NCI-H69 (cell line): ENCODE results near the gene ATPAF1.
A peak's percentile ranks its signal among the peaks of the same experiment; 100 is the strongest.
"Not testable (repeated sequence)": the region's sequence is repeated elsewhere in the genome, so short reads cannot be mapped to it uniquely, and the experiment has no call there.

Source experiments
- DNase-seq: peaks from one replicate; lab custom pipeline; 2025; lab: John Stamatoyannopoulos, UW

ATPAF1 gene

GRCh38 chr1:46681333-46682034 lies 13.3 kb upstream of the ATPAF1 start:
- no peak for DNase-seq

GRCh38 chr1:46679789-46680573 lies 11.8 kb upstream of the ATPAF1 start:
- DNase-seq = no peak

- DNase-seq = no peak
Observed at GRCh38 chr1:46677339-46677738, 9.2 kb upstream of the ATPAF1 start.

- DNase-seq = no peak
Observed at GRCh38 chr1:46676531-46676930, 8.4 kb upstream of the ATPAF1 start.

DNA sequence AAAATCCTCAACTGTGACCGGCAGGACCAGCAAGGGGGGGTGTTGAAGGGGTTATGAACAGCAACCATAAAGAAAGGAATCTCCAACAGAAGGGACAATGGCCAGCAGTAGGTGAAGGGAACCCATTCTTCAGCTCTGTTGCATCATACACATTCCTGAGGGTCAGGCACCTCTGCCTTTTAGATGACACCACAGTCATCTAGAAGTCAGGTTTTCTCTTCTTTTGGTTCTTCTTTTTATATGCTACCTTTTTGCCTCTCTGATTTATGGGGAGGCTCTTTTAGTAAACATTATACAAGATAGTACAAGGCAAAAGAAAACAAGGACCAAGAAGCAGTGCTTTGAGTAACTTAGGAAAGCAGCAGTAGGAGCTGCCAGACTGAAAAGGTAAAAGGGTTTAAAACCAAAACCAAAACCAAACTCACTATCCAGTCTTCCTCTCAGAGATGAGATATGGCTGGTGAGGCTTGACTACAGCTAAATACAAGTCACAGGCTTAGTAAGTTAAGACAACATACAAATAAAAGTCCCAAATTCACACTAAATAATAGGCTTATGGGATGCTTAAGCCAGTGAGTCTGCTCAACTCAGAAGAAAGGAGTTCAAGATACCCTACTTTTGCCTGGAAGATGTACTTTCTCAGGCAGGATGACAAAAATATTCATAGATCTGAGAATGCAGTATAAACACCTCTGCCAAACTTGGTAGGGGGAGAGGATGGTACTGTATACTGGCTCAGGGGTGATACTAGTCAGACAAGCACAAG lies 7.6 kb upstream of the ATPAF1 start:
- DNase-seq = no peak

- no peak for DNase-seq
Observed at GRCh38 chr1:46673749-46674182, 5.6 kb upstream of the ATPAF1 start.

DNA sequence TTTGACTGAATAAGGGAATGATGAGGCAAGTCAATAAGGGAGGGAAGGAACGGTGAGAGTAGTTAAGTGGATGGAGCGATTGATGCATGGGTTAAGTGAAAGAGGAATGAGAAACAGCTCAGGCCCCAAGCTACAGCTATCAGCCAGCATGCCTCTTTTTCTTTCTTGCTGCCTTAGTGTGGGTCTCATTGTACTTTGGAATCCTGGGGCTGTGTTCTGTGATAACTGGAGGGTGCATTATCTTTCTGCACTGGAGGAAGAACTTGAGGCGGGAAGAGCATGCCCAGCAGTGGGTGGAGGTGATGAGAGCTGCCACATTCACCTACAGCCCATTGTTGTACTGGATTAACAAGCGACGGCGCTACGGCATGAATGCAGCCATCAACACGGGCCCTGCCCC lies 4.5 kb upstream of the ATPAF1 start:
- DNase-seq = no peak

DNA sequence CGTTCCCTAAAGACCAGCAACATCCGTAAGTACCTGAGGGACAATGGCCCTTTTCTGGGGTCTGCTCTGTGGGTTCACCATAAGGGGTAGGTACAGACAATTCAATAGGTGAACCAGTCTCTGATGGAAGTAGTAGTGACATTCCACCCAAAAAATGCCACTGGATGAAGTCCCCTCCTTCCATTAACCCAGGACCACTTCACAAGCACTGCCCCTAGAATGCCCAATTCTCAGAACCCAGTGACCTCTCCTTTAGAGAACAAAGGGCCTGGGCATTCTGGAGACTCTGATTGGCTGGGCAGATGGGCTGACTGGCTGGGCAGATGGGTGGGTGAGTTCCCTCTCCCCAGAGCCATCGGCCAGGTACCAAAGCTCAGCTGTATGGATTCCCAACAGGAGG lies 3.4 kb upstream of the ATPAF1 start, which contains the start of gene TEX38:
TEX38 (plus strand) TSS at position 301 of the 400 bp plus-strand sequence; CDS start at position 382, 81 bp downstream.
- DNase-seq = no peak

- DNase-seq = no peak
Observed at GRCh38 chr1:46670134-46670533, 2.0 kb upstream of the ATPAF1 start.

DNA sequence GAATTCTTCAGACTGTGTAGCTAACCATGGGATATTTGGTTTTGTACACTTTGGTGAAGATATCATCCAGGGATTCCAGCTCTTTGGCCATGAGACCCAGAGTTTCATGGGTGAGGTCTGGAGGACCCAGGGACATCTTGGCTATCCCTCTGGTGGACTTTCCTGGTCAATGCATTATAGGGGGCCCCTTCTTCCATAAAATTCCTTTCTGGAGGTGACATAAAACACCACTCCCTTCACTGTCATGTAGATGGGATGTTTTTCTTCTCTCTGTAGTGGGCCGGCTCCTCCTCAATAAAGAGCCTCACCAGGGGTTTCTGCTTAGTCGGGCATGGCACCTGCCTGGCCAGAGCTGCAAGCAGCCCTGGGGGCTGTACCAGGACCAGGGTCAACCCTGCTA lies 2.2 kb downstream of the ATPAF1 start:
- no peak for DNase-seq

DNA sequence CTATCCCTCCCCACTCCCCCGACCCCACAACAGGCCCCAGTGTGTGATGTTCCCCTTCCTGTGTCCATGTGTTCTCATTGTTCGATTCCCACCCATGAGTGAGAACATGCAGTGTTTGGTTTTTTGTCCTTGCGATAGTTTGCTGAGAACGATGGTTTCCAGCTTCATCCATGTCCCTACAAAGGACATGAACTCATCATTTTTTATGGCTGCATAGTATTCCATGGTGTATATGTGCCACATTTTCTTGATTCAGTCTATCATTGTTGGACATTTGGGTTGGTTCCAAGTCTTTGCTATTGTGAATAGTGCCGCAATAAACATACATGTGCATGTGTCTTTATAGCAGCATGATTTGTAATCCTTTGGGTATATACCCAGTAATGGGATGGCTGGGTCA lies 5.2 kb downstream of the ATPAF1 start:
- DNase-seq = not testable (repeated sequence)

DNA sequence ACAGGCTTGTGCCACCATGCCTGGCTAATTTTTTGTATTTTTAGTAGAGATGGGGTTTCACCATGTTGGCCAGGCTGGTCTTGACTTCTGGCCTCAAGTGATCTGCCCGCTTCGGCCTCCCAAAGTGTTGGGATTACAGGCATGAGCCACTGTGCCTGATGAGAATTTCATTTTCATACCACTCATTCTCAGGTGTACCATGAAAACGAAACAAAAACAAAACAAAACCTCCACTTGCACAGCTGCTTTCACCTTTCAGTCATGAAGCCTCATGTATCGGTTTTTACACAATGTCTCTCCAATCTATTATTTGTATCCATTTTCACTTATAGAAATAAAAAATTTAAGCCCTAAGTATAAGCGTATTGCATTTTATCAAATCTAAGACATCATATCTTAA lies 8.0 kb downstream of the ATPAF1 start:
- not testable (repeated sequence) for DNase-seq

DNA sequence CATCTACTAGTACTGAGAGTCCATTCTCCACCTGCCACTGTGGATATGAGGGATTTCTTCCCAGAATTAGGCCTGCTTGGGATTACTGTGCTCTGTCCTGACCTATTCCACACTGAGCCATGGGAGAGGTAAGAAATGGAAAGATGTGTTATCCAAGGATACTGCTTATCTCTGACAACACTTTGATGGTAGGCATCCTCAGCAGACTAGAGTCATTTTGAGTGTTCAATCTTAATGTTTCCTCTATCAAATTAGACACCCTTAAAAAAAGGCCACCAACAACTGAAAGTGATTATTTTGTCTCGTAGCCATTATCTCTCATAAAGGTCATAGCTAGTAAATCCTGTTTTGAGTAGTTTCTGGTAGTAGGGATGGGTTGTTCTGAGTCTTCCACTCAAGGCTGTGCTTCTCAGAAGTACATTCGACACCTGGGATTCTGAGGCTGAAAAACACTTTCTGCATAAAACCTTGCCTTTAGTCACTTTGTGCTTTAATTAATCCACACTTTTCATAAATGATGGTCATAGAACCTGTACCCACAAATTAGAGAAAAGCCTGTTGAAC lies 8.8 kb downstream of the ATPAF1 start:
- no peak for DNase-seq

- no peak for DNase-seq
Observed at GRCh38 chr1:46657775-46658174, 10.4 kb downstream of the ATPAF1 start.

DNA sequence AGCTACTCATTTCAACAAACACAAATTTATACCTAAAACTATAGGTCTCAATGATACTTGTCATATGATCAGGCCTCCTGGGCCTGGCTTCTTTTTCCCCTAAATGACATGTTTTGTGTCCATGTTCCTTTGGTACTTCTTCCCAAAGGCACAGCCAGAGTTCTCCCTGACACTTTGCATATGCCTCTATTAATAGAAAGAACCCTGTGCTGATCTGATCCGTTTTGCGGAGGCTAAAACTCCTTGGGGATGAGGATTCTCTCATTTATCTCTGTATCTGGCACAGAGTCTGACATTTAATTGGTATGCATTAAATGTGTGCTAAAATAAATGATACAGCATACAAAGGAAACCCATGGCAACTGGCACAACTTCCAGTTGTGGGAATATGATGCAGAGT lies 11.5 kb downstream of the ATPAF1 start:
- peak; percentile 3 for DNase-seq

DNA sequence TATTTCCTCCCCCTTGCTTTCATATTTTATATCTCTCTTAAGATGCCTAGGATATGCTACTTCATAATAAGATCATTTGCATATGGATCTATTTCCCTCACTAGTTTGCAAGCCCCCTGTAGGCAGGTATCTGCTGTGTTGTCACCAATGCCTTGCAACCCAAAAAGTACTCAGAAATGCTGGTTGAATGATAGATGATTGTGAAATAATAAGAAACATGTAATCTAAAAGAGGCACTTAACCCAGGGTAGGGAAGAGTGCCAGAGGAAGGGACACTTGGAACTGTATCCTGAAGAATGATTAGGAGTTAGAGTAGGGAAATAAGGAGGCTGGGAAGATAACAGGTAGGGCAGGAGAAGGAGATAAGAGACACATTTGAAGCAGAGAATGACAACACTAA lies 12.3 kb downstream of the ATPAF1 start:
- DNase-seq = no peak

- not testable (repeated sequence) for DNase-seq
Observed at GRCh38 chr1:46654698-46655097, 13.5 kb downstream of the ATPAF1 start.

DNA sequence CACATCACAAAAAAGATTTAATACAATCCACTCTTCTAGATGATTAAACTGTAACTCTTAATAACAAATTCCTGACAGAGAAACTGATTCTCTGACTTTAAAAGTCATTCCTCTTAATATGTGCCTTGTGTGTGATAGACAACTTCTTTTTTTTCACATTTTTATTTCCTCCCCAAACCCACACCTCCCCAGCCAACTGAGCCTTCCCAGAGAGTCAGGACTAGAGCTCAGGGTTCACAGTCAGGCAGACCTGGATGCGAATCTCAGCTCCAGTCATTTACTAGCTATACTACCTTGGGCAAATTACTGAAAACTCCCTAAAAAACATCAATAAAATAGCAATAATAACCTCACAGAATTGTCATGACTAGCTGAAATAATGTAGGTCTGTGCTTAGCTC lies 14.2 kb downstream of the ATPAF1 start:
- DNase-seq = no peak

DNA sequence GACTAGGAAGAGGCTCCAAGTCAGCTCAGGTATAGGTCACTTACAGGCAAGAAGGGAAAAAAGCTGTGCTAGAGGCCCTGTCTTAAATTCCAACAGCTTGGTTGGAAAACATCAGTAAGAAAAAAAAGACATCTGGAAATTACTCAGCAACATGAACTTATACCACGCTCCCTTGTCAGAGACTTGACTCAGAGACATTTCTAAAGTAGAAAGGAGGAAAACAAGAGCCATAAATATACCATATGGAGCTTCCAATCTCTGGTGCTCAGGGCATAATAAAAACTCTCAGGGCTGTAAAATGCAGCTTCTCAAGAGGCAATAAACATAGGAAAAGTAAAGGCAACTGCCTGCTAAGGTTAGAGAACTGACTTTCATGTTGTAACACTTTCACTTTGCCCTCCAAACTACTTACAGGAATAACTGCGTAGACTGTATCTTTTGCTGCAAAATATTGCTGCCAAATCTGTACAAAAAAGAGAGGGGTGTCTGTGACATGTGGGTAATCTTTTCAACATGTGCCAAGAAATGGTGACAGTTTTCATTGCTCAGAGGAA lies 14.7 kb downstream of the ATPAF1 start:
- no peak for DNase-seq

DNA sequence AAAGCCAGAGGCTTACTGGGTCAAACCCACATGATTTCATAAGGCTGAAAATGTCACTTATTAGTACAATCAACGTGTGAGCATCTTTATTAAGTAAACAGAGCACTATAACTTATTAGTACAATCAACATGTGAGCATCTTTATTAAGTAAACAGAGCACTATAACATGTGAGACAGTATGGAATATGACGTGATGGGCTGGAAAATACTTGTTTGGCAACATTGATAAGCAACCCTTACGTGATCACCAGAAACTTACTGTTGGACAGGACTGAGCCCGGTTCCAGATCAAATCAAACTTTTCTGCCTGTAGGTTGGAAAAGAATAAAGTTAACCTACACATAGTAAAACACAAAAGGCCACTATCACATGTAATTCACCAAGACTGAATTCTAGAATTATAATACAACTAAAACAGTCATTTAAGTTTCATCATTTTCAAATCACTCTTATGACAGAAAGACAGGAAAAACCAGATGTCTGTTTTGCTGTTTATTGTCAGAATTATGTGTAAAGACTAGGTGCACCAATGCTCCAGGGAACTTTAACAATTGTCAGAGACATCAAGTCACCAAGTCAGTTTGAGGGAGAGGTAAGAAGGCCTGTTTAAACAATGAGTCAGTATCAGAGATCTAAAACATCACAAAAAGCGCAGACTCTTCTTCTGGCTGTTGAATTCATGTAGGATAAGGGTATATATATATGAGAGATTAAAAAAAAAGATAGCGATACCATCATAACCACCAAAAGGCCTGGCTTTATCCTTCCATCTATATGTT lies 15.7 kb downstream of the ATPAF1 start:
- no peak for DNase-seq

DNA sequence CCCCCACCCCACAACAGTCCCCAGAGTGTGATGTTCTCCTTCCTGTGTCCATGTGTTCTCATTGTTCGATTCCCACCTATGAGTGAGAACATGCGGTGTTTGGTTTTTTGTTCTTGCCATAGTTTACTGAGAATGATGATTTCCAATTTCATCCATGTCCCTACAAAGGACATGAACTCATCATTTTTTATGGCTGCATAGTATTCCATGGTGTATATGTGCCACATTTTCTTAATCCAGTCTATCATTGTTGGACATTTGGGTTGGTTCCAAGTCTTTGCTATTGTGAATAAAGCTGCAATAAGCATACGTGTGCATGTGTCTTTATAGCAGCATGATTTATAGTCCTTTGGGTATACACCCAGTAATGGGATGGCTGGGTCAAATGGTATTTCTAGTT lies 17.0 kb downstream of the ATPAF1 start:
- not testable (repeated sequence) for DNase-seq
